ENCODE data around the gene SPECC1L. TPM values are rescaled to one million over a fixed set of nuclear protein-coding genes. Genes with fewer than 3 reads are reported as not detected.
"Not testable (repeated sequence)": the region's sequence is repeated elsewhere in the genome, so short reads cannot be mapped to it uniquely, and the experiment has no call there.

The SPECC1L gene
- total RNA-seq, 2 donors from 2014 or later: 59.4 to 61.8 TPM

GRCh38 chr22:24256136-24256535 is 14.5 kb upstream of the SPECC1L start:
- H3K27ac Mint-ChIP-seq; H3K36me3 Mint-ChIP-seq (ENCODE audit: insufficient read depth in 2 of 2); H3K4me3 Mint-ChIP-seq; H3K27me3 Mint-ChIP-seq (ENCODE audit: low read depth); DNase-seq; ATAC-seq (replicated peaks in 1 of 2); H3K4me1 Mint-ChIP-seq (ENCODE audit: low read depth); H3K9me3 Mint-ChIP-seq: not testable (repeated sequence)

DNA sequence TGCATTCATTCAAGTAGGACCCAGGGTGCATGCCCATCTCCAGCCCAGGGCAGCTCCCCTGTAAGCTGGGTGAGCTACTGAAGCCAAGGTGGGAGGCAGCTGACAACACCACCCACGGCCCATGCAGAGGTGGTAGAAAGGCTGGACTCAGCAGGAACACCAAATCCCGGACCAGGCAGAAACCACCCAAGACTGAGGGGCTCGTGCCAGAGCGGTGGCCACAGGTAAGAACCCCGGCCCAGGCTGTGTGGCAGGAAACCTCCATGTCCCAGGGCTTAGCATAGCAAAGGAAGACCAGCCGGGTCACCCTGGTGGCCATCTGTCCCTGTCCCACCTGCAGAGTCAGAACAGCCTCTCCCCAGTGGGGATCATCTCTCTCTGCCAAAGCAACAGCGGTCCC is 13.9 kb upstream of the SPECC1L start:
- H3K9me3 Mint-ChIP-seq; H3K4me3 Mint-ChIP-seq; H3K4me1 Mint-ChIP-seq (ENCODE audit: low read depth); H3K27ac Mint-ChIP-seq; ATAC-seq (replicated peaks in 1 of 2); H3K27me3 Mint-ChIP-seq (ENCODE audit: low read depth); H3K36me3 Mint-ChIP-seq (ENCODE audit: insufficient read depth in 2 of 2); DNase-seq: not testable (repeated sequence)

- not testable (repeated sequence) for H3K27ac Mint-ChIP-seq, H3K4me3 Mint-ChIP-seq
Observed at GRCh38 chr22:24259459-24259858, 11.2 kb upstream of the SPECC1L start.

DNA sequence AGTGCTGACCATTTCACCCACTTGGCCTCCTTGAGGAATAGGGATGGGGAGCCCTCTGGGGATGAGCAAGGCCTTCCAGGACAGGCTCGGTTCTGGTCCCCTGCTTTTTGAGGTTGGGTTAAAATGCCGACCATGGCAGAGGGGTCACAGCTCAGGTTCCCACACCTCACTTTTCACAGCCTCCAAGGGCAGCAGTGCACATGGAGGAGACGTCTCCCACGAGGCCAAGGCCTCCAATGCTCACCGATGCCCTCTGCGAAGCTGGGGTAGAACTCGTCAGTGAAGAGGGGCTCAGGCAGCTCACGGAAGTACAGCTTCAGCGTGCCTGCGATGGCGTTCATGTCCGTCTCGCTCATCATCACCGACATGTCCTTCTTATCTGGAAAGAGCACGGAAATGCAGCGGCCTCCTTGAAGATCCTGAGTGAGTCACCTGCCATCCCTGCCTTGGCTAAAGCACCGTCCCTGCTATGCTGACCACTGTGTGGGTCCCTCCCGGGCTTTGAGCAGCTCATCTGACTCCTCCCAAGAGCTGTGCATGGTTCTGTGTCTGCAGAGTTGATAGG is 8.4 kb upstream of the SPECC1L start:
- not testable (repeated sequence) for H3K4me3 Mint-ChIP-seq; H3K4me1 Mint-ChIP-seq (ENCODE audit: low read depth); H3K36me3 Mint-ChIP-seq (ENCODE audit: insufficient read depth in 2 of 2); DNase-seq; H3K27me3 Mint-ChIP-seq (ENCODE audit: low read depth); H3K9me3 Mint-ChIP-seq; ATAC-seq (replicated peaks in 1 of 2); H3K27ac Mint-ChIP-seq

More at GRCh38 chr22:24259459-24259858, 11.2 kb upstream of the SPECC1L start:
- H3K36me3 Mint-ChIP-seq (ENCODE audit: insufficient read depth in 2 of 2); H3K9me3 Mint-ChIP-seq; H3K4me1 Mint-ChIP-seq (ENCODE audit: low read depth); H3K27me3 Mint-ChIP-seq (ENCODE audit: low read depth): not testable (repeated sequence)
- DNase-seq: peak; percentile 75 to 78
- ATAC-seq (replicated peaks in 1 of 2): peak; percentile 62 to 66

DNA sequence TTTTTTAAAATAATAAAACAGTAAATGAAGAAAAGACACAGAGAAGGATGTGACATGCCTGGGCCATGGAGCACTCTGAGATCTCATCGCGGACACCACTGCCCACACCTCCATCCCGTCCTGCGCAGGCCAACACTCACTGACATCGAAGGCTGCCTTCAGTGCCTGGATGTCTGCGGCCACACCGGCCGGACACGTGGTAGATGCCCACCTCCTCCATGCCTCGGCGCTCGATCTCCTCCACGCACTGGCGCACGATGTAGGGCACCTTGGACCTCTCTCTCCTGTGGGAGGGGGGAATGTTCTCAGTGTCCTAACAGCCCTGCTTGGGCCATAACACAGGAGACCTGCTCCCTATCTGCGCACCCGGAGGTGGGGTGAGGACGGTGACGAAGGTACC is 7.2 kb upstream of the SPECC1L start:
- not testable (repeated sequence) for H3K27ac Mint-ChIP-seq; DNase-seq; H3K36me3 Mint-ChIP-seq (ENCODE audit: insufficient read depth in 2 of 2); H3K4me3 Mint-ChIP-seq; H3K9me3 Mint-ChIP-seq; H3K27me3 Mint-ChIP-seq (ENCODE audit: low read depth); H3K4me1 Mint-ChIP-seq (ENCODE audit: low read depth); ATAC-seq (replicated peaks in 1 of 2)

GRCh38 chr22:24264329-24264896 is 6.2 kb upstream of the SPECC1L start:
- H3K9me3 Mint-ChIP-seq; H3K4me1 Mint-ChIP-seq (ENCODE audit: low read depth); H3K27me3 Mint-ChIP-seq (ENCODE audit: low read depth); DNase-seq; ATAC-seq (replicated peaks in 1 of 2); H3K4me3 Mint-ChIP-seq; H3K36me3 Mint-ChIP-seq (ENCODE audit: insufficient read depth in 2 of 2): not testable (repeated sequence)
- H3K27ac Mint-ChIP-seq: peak overlapping the region; percentile 24

- H3K4me3 Mint-ChIP-seq: no peak overlapping the region
- H3K27ac Mint-ChIP-seq: no peak overlapping the region
- DNase-seq: no peak
- H3K4me1 Mint-ChIP-seq (ENCODE audit: low read depth): no peaks in the 10 kb centered on the region
- ATAC-seq (replicated peaks in 1 of 2): no peak
- no peaks in the 10 kb centered on the region for H3K36me3 Mint-ChIP-seq (ENCODE audit: insufficient read depth in 2 of 2)
- H3K27me3 Mint-ChIP-seq (ENCODE audit: low read depth): no peaks in the 10 kb centered on the region
- no peaks in the 10 kb centered on the region for H3K9me3 Mint-ChIP-seq
Observed at GRCh38 chr22:24265734-24266133, 4.9 kb upstream of the SPECC1L start.

DNA sequence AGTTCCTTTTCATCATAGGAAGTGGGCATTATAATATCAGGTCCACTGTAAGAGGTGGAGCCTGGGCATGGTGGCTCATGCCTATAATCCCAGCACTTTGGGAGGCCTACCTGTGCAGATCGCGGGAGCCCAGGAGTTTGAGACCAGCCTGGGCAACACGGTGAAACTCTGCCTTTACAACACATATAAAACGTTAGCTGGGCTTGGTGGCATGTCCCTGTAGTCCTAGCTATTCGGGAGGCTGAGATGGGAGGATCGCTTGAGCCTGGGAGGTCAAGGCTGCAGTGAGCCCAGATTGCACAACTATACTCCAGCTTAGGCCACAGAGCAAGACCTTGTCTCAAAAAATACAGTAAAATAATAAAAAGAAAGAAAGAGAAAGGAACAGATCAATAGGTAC is 4.1 kb upstream of the SPECC1L start:
- not testable (repeated sequence) for H3K4me1 Mint-ChIP-seq (ENCODE audit: low read depth); ATAC-seq (replicated peaks in 1 of 2); H3K9me3 Mint-ChIP-seq; H3K27me3 Mint-ChIP-seq (ENCODE audit: low read depth); H3K36me3 Mint-ChIP-seq (ENCODE audit: insufficient read depth in 2 of 2); H3K27ac Mint-ChIP-seq; H3K4me3 Mint-ChIP-seq; DNase-seq

- Mint-ChIP-seq H3K4me1 (ENCODE audit: low read depth) (peaks cover 41% of the 10 kb centered on the region), H3K27me3 (ENCODE audit: low read depth) (no peaks in the 10 kb centered on the region), H3K36me3 (ENCODE audit: insufficient read depth in 2 of 2) (peaks cover 0 to 2% of the 10 kb centered on the region in 2 donors), H3K9me3 (no peaks in the 10 kb centered on the region), H3K27ac (peak overlapping the region; percentile 94), H3K4me3 (peak overlapping the region; percentile 88 to 93)
- ATAC-seq (replicated peaks in 1 of 2) (no peak), DNase-seq (no peak)
Observed at GRCh38 chr22:24271386-24271854, 789 bp downstream of the SPECC1L start.

DNA sequence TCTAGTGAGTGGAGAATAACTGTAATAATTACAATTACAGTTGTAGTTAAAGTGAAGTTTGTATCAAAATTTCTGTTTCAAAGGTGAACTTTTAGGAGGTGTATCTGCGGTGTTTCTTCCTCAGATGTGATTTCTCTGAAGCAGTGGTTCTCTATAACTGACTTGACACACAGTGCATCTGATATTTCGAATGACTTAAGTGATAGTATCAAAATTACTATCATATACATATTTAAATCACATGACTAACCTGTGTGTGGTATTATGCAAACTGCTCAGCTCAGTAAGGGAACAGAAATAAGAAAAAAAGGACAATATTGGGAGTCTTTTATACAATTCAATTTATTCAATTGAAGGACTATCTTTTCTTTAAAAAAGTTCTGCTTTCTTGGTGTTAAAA is 2.4 kb downstream of the SPECC1L start:
- H3K36me3 Mint-ChIP-seq (ENCODE audit: insufficient read depth in 2 of 2); DNase-seq; H3K9me3 Mint-ChIP-seq; H3K27me3 Mint-ChIP-seq (ENCODE audit: low read depth): not testable (repeated sequence)
- peak; percentile 59 to 62 for ATAC-seq (replicated peaks in 1 of 2)
- peak overlapping the region; percentile 94 for H3K27ac Mint-ChIP-seq
- peak overlapping the region; percentile 88 to 93 for H3K4me3 Mint-ChIP-seq
- peaks cover 47% of the 10 kb centered on the region for H3K4me1 Mint-ChIP-seq (ENCODE audit: low read depth)

DNA sequence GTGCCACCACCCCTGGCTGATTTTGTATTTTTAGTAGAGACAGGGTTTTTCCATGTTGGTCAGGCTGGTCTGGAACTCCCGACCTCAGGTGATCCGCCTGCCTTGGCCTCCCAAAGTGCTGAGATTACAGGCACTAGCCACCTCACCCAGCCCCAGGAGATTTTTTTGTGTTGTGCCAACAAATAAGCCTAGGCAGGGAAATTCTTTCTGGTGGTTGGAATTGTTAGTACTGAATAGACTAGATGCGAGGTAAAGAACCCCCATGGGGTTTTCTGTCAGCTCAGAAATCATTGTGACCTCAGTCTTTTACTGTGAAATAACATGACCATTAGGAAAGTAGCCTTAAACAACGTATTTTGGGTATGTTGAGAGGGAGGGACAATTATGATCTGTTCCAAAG is 3.3 kb downstream of the SPECC1L start:
- not testable (repeated sequence) for H3K9me3 Mint-ChIP-seq; ATAC-seq (replicated peaks in 1 of 2); DNase-seq; H3K27me3 Mint-ChIP-seq (ENCODE audit: low read depth); H3K36me3 Mint-ChIP-seq (ENCODE audit: insufficient read depth in 2 of 2); H3K27ac Mint-ChIP-seq
- Mint-ChIP-seq H3K4me1 (ENCODE audit: low read depth) (peaks cover 47% of the 10 kb centered on the region), H3K4me3 (peak overlapping the region; percentile 40 to 88)

GRCh38 chr22:24274696-24275405 is 4.2 kb downstream of the SPECC1L start:
- not testable (repeated sequence) for ATAC-seq (replicated peaks in 1 of 2); DNase-seq; H3K27ac Mint-ChIP-seq; H3K27me3 Mint-ChIP-seq (ENCODE audit: low read depth); H3K36me3 Mint-ChIP-seq (ENCODE audit: insufficient read depth in 2 of 2); H3K9me3 Mint-ChIP-seq
- Mint-ChIP-seq H3K4me3 (peak overlapping the region in 1 of 2 donors; percentile 33), H3K4me1 (ENCODE audit: low read depth) (peaks cover 51% of the 10 kb centered on the region)

GRCh38 chr22:24280363-24280762 is 9.7 kb downstream of the SPECC1L start:
- not testable (repeated sequence) for H3K36me3 Mint-ChIP-seq (ENCODE audit: insufficient read depth in 2 of 2)
- ATAC-seq (replicated peaks in 1 of 2): peak; percentile 63 to 71

More at GRCh38 chr22:24280363-24280762, 9.7 kb downstream of the SPECC1L start:
- H3K4me3 Mint-ChIP-seq; H3K27ac Mint-ChIP-seq; H3K9me3 Mint-ChIP-seq; DNase-seq; H3K27me3 Mint-ChIP-seq (ENCODE audit: low read depth): not testable (repeated sequence)
- peaks cover 55% of the 10 kb centered on the region for H3K4me1 Mint-ChIP-seq (ENCODE audit: low read depth)

Data from activated T-cell treated with anti-CD3 and anti-CD28 coated beads, Interleukin-2, amount 50 U/mL, for 72 hours (primary cell).